ENCODE measurements around the gene GNPNAT1. TPM values are rescaled to one million over a fixed set of nuclear protein-coding genes. Genes with fewer than 3 reads are reported as not detected.
"Not testable (repeated sequence)": the region's sequence is repeated elsewhere in the genome, so short reads cannot be mapped to it uniquely, and the experiment has no call there.

The GNPNAT1 gene
- total and polyA plus RNA-seq, 9 donors: 9.9 to 29.8 (median 16.5) TPM

DNA sequence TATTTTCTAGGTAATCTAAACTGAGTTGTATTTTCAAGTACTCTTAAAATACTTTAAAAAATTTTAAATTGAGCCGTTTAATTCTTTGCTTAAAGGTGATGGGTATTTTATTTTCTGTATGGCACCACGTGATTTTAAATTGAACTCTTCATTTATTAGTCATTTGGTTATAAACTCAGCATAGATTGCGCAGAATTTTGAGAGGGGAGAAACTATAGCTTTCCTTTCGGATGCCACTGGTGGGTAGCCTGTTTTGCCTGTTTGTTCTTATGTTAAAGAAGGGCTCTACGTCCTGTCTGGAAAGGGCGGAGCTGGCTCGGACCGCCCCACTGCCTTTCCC, 61.9 kb downstream of the GNPNAT1 start:
- 4 to 5% (median 4%) methylated on average over 8 of the region's 8 CpGs for whole genome bisulfite sequencing, 3 donors
- H3K27ac ChIP-seq: no peak overlapping the region
- intact Hi-C loops (cut with DNase I): no loop called here
- H3K27me3 ChIP-seq: no peaks in the 10 kb centered on the region
- DNase-seq: no peak
- no peak for TF ChIP-seq POLR2A (IDR thresholded peaks at IDR 0.05)
- TF ChIP-seq, protein P1, sequence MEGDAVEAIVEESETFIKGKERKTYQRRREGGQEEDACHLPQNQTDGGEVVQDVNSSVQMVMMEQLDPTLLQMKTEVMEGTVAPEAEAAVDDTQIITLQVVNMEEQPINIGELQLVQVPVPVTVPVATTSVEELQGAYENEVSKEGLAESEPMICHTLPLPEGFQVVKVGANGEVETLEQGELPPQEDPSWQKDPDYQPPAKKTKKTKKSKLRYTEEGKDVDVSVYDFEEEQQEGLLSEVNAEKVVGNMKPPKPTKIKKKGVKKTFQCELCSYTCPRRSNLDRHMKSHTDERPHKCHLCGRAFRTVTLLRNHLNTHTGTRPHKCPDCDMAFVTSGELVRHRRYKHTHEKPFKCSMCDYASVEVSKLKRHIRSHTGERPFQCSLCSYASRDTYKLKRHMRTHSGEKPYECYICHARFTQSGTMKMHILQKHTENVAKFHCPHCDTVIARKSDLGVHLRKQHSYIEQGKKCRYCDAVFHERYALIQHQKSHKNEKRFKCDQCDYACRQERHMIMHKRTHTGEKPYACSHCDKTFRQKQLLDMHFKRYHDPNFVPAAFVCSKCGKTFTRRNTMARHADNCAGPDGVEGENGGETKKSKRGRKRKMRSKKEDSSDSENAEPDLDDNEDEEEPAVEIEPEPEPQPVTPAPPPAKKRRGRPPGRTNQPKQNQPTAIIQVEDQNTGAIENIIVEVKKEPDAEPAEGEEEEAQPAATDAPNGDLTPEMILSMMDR (IDR thresholded peaks at IDR 0.05): no peak
- TF ChIP-seq EP300 (IDR thresholded peaks at IDR 0.05): no peak
- no peaks in the 10 kb centered on the region for H3K36me3 ChIP-seq
- H3K4me3 ChIP-seq: peak overlapping the region; percentile 12
- H3K9me3 ChIP-seq: no peaks in the 10 kb centered on the region
- peaks cover 5% of the 10 kb centered on the region for H3K4me1 ChIP-seq (ENCODE audit: insufficient read depth)

GRCh38 chr14:52729035-52729434, 62.4 kb downstream of the GNPNAT1 start:
- H3K27me3 ChIP-seq; H3K4me1 ChIP-seq (ENCODE audit: insufficient read depth); H3K36me3 ChIP-seq; intact Hi-C loops (cut with DNase I); H3K9me3 ChIP-seq; H3K4me3 ChIP-seq; H3K27ac ChIP-seq: not testable (repeated sequence)
- WGBS, 3 donors: 90 to 93% (median 92%) methylated on average over 15 of the region's 15 CpGs
- DNase-seq: peak in 2 of 5 donors; percentile 35 to 42

DNA sequence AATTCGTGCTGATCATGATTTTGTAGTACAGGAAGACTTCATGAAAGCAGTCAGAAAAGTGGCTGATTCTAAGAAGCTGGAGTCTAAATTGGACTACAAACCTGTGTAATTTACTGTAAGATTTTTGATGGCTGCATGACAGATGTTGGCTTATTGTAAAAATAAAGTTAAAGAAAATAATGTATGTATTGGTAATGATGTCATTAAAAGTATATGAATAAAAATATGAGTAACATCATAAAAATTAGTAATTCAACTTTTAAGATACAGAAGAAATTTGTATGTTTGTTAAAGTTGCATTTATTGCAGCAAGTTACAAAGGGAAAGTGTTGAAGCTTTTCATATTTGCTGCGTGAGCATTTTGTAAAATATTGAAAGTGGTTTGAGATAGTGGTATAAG, 63.9 kb downstream of the GNPNAT1 start:
- H3K36me3 ChIP-seq; intact Hi-C loops (cut with DNase I); H3K27me3 ChIP-seq; H3K9me3 ChIP-seq; H3K4me1 ChIP-seq (ENCODE audit: insufficient read depth); H3K4me3 ChIP-seq; DNase-seq; H3K27ac ChIP-seq: not testable (repeated sequence)
- 91 to 96% (median 93%) methylated on average over 2 of the region's 2 CpGs for WGBS, 3 donors

Small RNA genes lying within 50 kb of the gene (small RNA-seq; reads per million reads assigned to genes)
- gene AL139317.2: not detected

Other genes with a start within 250 kb of the GNPNAT1 start
- 10 to 100 TPM in 6 of 7 donors, 1 to 10 TPM in 1; 7.8 to 20.0 (median 14.7) TPM for gene TXNDC16, start 239.1 kb downstream of the GNPNAT1 start, total RNA-seq
- gene TXNDC16, start 239.1 kb downstream of the GNPNAT1 start, polyA plus RNA-seq: 10 to 100 TPM in 1 of 2 donors, 1 to 10 TPM in 1; 9.0 to 10.9 TPM
- under 1 TPM; 0.43 to 0.69 (median 0.48) TPM for gene GPR137C, start 238.8 kb downstream of the GNPNAT1 start, total RNA-seq
- 1 to 10 TPM in 1 of 2 donors, under 1 TPM in 1; 0.75 to 1.0 TPM for gene GPR137C, start 238.8 kb downstream of the GNPNAT1 start, polyA plus RNA-seq
- 10 to 100 TPM; 15.3 to 30.6 (median 21.4) TPM for gene ERO1A, start 96.0 kb downstream of the GNPNAT1 start, total RNA-seq
- gene ERO1A, start 96.0 kb downstream of the GNPNAT1 start, polyA plus RNA-seq: 10 to 100 TPM in 1 of 2 donors, 1 to 10 TPM in 1; 6.5 to 15.6 TPM
- 10 to 100 TPM; 52.5 to 78.5 (median 73.2) TPM for gene PSMC6, start 84.4 kb downstream of the GNPNAT1 start, total RNA-seq
- gene PSMC6, start 84.4 kb downstream of the GNPNAT1 start, polyA plus RNA-seq: 10 to 100 TPM; 62.4 to 64.5 TPM
- 10 to 100 TPM; 10.7 to 16.4 (median 11.5) TPM for gene STYX, start 61.4 kb downstream of the GNPNAT1 start, total RNA-seq
- gene STYX, start 61.4 kb downstream of the GNPNAT1 start, polyA plus RNA-seq: 1 to 10 TPM; 8.1 to 9.9 TPM
- 100 to 1,000 TPM in 3 of 7 donors, 10 to 100 TPM in 4; 85.0 to 138 (median 98.4) TPM for gene FERMT2, start 159.4 kb upstream of the GNPNAT1 start, total RNA-seq
- gene FERMT2, start 159.4 kb upstream of the GNPNAT1 start, polyA plus RNA-seq: 100 to 1,000 TPM in 1 of 2 donors, 10 to 100 TPM in 1; 64.3 to 118 TPM

All from ovary (tissue), 9 donors.